H1 (cell line): ENCODE results near the gene FRMPD4.

ENCODE experiments used
- BRCA1 ChIP-seq: IDR thresholded peaks from 2 replicates; pipeline ENCODE4 v1.6.1; 2012; ENCODE audit warnings: low read depth, low read length, improper control_type of control experiment
- CBX8 ChIP-seq: fragments of 300-800, 300-1000 bp; sonication (generic); IDR thresholded peaks from 2 replicates; pipeline ENCODE4 v1.7.1; 2016; ENCODE audit warnings: low read depth, low read length, borderline replicate concordance
- CHD1 ChIP-seq: IDR thresholded peaks from 2 replicates; pipeline ENCODE4 v1.6.1; 2012; ENCODE audit warnings: low read depth, low read length, improper control_type of control experiment
- GABPA ChIP-seq: IDR thresholded peaks from 2 replicates; pipeline ENCODE4 v1.6.1; 2011; ENCODE audit warnings: mild to moderate bottlenecking, low read length, moderate library complexity, borderline replicate concordance; ENCODE audit not compliant: insufficient read depth
- JUND ChIP-seq: IDR thresholded peaks from 2 replicates; pipeline ENCODE4 v1.6.1; 2011; ENCODE audit warnings: mild to moderate bottlenecking, improper control_type of control experiment, low read length
- POLR2A ChIP-seq, 2 experiments: IDR thresholded peaks; 1 replicate in 1 of 2; 2 replicates in 1 of 2; pipeline ENCODE4 v1.6.1; 2011; ENCODE audit warnings: low read depth in 2 of 2, low read length in 2 of 2, mild to moderate bottlenecking in 2 of 2; ENCODE audit errors: control extremely low read depth in 1 of 2
- POLR2AphosphoS5 ChIP-seq: IDR thresholded peaks from 2 replicates; pipeline ENCODE4 v1.6.1; 2011; ENCODE audit warnings: low read depth, low read length
- SUZ12 ChIP-seq: fragments of 200-600 bp; sonication (generic); IDR thresholded peaks from 2 replicates; pipeline ENCODE4 v1.6.1; 2012; ENCODE audit warnings: mild to moderate bottlenecking, inconsistent platforms, low read length, moderate library complexity, mixed read lengths
- ZNF274 ChIP-seq: IDR thresholded peaks from 2 replicates; pipeline ENCODE4 v1.7.0; 2012; ENCODE audit warnings: low read length, borderline replicate concordance; ENCODE audit errors: extremely low read depth
- TF ChIP-seq, protein P1 (sequence below), 3 experiments: IDR thresholded peaks; 1 replicate in 2 of 3; 2 replicates in 1 of 3; pipeline versions ENCODE4 v1.5.1 to v1.6.1; 2011; ENCODE audit warnings: low read length in 3 of 3, mild to moderate bottlenecking in 3 of 3, inconsistent platforms in 2 of 3, low read depth in 1 of 3, moderate library complexity in 1 of 3; ENCODE audit not compliant: insufficient read depth in 1 of 3; ENCODE audit errors: control extremely low read depth in 1 of 3

DNA sequence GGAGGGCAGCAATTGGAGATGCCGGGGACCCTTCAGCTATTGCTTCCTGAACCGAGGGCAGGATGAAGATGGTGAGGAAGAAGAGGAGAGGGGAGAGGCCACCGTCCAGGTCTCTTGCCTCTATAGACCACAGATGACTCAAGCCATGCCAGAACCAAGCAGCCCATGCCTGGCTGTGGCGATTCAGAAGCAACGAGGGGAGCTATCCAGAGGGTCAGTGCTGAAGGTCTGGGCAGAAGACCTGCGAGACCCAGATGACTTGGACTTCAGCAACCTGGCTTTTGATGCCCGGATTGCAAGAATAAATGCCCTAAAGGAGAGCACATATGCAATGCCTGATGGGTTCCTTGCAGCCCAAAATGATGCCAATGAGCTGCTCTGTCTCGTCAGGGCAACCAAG, 582.8 kb downstream of the FRMPD4 start:
- no peak for TF ChIP-seq POLR2A (IDR thresholded peaks at IDR 0.05; ENCODE audit: control extremely low read depth in 1 of 2, low read depth in 2 of 2, low read length in 2 of 2)
- no peak for TF ChIP-seq ZNF274
- TF ChIP-seq, protein P1, sequence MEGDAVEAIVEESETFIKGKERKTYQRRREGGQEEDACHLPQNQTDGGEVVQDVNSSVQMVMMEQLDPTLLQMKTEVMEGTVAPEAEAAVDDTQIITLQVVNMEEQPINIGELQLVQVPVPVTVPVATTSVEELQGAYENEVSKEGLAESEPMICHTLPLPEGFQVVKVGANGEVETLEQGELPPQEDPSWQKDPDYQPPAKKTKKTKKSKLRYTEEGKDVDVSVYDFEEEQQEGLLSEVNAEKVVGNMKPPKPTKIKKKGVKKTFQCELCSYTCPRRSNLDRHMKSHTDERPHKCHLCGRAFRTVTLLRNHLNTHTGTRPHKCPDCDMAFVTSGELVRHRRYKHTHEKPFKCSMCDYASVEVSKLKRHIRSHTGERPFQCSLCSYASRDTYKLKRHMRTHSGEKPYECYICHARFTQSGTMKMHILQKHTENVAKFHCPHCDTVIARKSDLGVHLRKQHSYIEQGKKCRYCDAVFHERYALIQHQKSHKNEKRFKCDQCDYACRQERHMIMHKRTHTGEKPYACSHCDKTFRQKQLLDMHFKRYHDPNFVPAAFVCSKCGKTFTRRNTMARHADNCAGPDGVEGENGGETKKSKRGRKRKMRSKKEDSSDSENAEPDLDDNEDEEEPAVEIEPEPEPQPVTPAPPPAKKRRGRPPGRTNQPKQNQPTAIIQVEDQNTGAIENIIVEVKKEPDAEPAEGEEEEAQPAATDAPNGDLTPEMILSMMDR (IDR thresholded peaks at IDR 0.05; ENCODE audit: control extremely low read depth in 1 of 3, insufficient read depth in 1 of 3, low read depth in 1 of 3, low read length in 3 of 3) = no peak
- no peak for TF ChIP-seq CHD1
- no peak for TF ChIP-seq JUND
- no peak for TF ChIP-seq CBX8
- no peak for TF ChIP-seq GABPA
- no peak for TF ChIP-seq SUZ12
- TF ChIP-seq POLR2AphosphoS5 = no peak
- TF ChIP-seq BRCA1 = no peak
